NCI-H2196 (cell line): ENCODE measurements around the gene USP49.

Experiments used
- DNase-seq: peaks from one replicate; lab custom pipeline; 2025; ENCODE audit not compliant: unreplicated experiment; lab: John Stamatoyannopoulos, UW

USP49 gene

DNA sequence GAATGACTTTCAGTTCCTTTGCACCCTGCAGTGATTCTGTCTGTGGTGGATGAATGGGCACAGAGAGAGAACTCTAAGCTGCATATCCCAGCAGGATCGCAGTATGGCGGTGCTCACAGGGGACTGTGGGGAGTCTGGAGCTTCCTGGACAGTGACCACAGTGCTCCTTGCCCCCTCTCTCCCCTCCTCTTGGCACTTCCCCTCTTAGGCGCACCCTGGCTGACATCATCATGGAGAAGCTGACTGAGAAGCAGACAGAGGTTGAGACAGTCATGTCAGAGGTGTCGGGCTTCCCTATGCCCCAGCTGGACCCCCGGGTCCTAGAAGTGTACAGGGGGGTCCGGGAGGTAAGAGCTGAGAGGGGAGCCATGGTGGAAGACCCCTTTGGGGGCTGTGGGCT is 34.7 kb upstream of the USP49 start:
- DNase-seq = no peak

DNA sequence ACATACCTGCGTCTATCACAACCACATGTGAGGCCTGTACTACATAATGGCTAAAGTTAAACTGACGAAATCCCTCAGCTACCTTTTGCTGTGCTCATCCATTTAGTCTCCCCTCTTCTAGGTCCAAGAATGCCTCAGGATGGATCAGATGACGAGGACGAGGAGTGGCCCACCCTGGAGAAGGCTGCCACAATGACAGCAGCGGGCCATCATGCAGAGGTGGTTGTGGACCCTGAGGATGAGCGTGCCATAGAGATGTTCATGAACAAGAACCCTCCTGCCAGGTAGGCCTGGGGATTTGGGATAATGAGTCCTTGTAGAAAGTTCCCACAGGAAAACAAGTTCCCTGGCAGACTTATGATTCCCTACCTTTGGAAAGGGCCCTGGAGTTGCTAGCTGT is 32.1 kb upstream of the USP49 start:
- no peak for DNase-seq

DNA sequence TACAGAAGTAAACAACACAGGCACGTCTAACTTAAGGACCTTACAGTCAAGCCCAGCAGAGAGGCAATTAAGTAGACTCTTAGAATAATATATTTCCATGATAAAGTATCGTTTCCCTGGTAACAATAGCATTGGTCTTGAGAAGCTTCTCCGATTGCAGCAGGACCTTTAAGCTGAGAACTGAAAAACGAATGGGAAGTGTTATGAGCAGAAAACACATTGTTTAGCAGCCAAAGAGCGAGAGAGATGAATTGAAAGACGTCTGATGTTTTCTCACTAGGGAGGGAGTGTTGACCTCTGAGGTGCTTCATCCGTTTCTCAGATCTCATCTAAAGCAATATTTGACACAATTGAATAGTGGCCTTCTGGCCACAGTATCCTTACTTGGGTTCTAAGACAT is 27.0 kb upstream of the USP49 start:
- DNase-seq = no peak

DNA sequence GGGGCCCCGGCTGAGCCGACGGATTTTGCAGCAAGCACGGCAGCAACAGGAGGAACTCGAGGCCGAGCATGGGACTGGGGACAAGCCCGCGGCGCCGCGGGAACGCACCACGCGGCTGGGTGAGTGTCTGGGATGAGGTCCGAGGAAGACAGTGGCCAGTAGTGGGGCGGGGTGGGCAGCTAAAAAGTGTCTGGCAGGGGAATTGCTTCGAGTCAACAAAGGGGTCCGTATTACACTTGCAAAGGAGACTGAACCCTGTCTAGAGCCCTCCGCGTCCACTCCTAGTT is 26.5 kb upstream of the USP49 start:
- no peak for DNase-seq

DNA sequence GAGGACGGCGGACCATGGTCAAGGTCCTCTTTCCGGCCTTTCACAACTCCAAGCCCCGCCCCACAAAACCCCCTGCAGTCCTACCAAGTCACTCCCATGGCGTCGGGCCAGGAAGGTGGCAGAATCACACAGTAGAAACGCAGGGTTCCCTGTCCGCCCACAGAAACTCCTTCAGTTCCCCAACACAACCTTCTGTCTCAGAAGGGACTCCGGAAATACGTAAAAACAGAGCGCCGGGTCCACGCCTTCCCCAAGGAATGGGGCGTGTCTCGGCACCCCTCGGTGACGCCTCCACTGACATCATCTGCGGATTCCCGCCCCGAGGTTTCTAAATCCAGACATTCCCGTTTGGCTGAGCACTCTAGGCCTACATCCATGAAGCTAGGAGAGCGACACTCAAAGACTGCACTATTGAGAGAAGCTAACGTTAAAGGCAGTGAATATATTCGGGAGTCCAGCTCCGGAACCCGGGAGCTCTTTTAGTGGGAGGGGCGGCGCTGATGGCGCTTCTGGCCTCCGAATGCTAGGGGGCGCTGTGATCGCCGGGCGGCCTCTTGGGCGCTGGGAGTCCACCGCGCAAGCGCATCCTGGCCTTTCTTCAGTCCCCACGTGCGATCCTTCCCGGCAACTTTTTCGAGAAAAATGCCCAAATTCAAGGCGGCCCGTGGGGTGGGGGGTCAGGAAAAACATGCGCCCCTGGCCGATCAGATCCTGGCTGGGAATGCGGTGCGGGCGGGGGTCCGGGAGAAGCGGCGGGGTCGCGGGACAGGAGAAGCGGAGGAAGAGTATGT is 25.9 kb upstream of the USP49 start, which contains the start of the genes BYSL and MED20:
Gene BYSL (plus strand): TSS at position 579 of the 791 bp plus-strand sequence. CDS start 64 bp downstream, at position 643.
Gene MED20 (minus strand): TSS at position 219 of the 791 bp plus-strand sequence. CDS start 121 bp downstream, at position 98.
- peak; percentile 93 for DNase-seq

- DNase-seq = no peak
These were observed 22.4 kb upstream of the USP49 start for GRCh38 chr6:41917528-41917927.

GRCh38 chr6:41914869-41915530 is 19.8 kb upstream of the USP49 start:
- no peak for DNase-seq

DNA sequence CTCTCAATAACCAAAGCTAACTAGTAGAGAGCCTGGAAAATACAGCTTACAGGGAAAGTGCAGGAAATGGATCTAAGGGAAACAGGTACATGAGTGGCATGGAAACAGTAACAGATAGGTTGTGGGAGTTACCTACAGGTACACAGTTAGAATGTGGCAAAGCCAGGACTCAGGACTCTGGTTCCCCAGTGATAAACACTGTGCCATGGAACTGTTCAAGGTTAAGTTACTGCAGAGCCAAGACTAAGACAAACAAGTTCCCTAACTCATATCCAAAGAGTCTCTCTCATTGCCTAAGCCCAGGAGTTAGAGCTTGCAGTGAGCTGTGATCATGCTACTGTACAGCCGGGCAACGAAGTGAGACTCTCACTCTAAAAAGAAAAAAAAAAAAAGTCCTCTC is 19.2 kb upstream of the USP49 start:
- no peak for DNase-seq

DNA sequence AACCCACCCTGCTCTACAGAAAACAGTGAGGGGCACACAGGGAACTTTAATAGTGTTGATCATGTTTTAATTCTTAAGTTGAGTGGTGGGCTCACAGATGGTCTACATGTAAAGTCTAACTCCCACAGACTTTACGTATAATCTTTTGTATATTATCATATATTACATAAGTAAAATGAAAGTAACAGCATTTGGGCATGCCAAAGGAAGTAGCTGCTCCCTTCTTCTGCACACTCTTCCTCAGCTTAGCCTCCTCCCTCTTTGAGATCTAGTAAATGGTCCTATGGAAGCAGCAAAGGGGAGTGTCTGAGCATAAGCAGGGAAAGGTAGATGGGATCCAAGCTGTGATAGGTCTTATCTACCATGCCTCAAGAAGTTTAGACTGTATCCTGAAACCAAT is 14.6 kb upstream of the USP49 start:
- DNase-seq = no peak

DNA sequence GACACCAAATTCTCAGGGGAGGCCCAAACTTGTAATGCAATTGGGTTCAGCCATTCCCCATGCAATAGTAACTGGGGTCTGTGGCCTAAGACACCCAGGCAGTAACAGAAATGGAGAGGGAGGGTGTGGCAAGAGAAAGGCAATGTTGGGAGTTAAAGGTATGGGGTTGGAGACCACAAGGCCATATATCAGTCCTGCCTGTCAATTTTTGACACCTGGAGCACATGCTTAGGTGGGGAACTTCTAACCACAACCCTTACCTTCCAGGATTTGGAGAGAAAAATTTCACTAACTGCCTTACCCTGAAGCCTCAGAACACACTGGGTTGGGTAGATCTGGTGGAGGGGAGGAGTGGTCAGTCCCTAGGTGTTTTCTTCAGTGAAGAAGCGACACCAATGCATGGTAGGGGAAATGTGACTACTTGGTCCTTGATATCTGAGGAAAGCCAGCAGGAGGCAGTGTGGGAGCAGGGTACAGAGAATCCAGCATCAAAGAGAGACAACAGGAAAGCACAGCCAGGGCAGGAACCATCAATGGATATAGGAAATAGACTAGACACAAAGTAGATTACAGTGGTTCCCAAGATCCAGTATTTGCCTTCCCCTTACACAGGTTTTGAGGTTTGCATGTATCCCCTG is 6.8 kb upstream of the USP49 start:
- no peak for DNase-seq

- DNase-seq = no peak
These were observed 5.7 kb upstream of the USP49 start for GRCh38 chr6:41900861-41901260.

DNA sequence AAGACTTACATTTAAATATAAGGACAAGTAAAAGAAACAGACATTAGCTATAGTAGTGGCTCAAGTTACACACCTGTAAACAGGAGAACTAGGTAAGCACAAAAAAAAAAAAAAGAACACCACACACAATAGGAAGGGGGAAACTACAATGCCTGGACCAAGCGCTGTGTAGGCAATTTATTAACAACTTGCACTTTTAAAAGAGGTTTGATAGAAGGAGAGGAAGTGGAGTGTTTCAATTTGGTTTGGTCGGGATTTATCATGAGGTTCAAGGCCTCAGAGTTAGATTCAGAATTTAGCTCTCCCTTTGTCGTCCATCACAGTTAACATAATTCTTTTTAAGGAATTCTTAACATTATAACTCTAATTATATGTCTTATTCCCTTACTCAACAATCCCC is 1.1 kb upstream of the USP49 start:
- no peak for DNase-seq

GRCh38 chr6:41894366-41895299 is 542 bp downstream of the USP49 start:
- no peak for DNase-seq

GRCh38 chr6:41892921-41893564 is 2.1 kb downstream of the USP49 start:
- DNase-seq = no peak

DNA sequence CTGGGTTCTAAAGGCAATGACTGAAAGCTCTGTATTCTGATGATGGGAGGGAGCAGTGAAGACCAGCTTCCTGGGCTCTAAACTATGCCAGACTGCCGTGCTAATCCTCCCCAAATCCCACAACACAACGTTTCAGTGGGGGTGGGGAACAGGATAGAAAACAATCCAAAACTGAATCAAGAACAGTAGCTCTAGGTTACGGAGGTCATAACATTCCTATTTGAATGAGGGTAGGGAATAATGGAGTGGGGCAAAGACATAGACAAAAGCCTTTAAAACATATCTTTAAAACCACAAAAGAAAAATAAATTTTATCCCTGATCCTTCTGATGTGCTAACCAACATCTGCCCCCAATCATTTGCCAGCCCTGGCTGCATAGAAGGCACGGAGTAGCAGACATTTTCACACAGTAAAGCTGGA is 7.8 kb downstream of the USP49 start:
- no peak for DNase-seq

DNA sequence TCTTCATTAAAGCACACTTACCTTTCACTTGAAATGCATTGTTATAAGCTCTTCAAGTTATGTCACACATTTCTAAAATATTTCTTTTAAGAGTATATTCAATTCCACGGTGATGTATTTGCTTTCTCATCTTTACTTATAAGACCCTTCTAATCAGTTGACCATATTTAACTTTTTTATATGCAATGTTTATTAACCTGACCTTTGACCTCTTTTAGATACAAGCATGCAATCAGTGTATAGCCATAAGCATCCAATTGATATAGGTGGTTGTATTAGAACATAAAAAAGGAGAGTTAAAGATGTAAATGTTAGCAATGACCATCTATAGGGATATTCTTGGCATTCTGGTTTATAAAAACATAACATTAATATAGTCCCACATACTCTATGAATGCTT is 9.2 kb downstream of the USP49 start:
- no peak for DNase-seq

GRCh38 chr6:41884957-41885356 is 10.2 kb downstream of the USP49 start:
- DNase-seq = no peak

GRCh38 chr6:41881506-41881905 is 13.7 kb downstream of the USP49 start:
- no peak for DNase-seq

DNA sequence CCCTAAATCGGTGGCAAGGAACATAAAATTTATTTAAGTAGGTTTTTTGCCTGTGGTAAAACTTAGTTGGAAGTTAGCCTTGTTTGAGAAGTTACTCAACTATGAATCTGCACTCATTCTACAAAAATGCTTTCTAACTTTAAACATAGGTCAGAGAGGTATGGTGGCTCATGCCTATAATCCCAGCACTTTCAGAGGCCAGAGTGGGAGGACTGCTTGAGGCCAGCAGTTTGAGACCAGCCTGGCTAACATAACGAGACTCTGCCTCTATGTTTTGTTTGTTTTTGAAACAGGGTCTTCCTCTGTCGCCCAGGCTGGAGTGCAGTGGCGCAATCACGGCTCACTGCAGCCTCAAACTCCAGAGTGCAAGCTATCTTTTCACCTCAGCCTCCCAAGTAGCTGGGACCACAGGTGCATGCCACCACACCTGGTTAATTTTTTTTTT is 16.2 kb downstream of the USP49 start:
- DNase-seq = no peak

DNA sequence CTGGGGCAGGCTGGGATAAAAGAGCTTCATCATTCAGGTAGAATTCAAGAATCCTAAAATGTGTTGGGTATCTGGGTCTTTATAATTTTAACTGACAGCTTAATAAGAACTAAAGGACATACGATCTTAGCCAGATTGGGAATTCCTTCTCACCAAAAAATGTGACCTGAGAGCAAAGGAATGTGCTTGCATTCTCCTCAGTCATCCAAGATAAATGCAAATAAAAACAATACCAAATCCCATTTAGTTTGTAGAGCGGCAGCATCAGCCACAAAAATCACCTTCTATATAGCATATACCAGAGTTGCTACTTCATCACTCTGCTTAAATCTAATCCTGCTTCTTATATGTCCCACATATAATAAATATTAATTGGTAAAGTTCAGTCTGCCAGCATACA is 16.9 kb downstream of the USP49 start:
- DNase-seq = no peak
